ENCODE data around the gene CBFB.

The CBFB gene

GRCh38 chr16:67137605-67138004 lies 108.7 kb downstream of the CBFB start:
- no peak for DNase-seq

- no peak for DNase-seq
Observed at GRCh38 chr16:67141391-67141790, 112.4 kb downstream of the CBFB start.

- DNase-seq, result no peak
Observed at GRCh38 chr16:67142342-67142741, 113.4 kb downstream of the CBFB start.

GRCh38 chr16:67144943-67145342 lies 116.0 kb downstream of the CBFB start:
- DNase-seq, result no peak

- DNase-seq, result no peak
Observed at GRCh38 chr16:67145746-67146145, 116.8 kb downstream of the CBFB start.

GRCh38 chr16:67146523-67147357 lies 117.8 kb downstream of the CBFB start:
- peak in 1 of 14 donors; percentile 17 for DNase-seq

GRCh38 chr16:67147437-67148140 lies 118.6 kb downstream of the CBFB start:
- DNase-seq, result peak in 1 of 14 donors; percentile 45

GRCh38 chr16:67148221-67148620 lies 119.3 kb downstream of the CBFB start:
- no peak for DNase-seq

GRCh38 chr16:67148656-67149275 lies 119.8 kb downstream of the CBFB start:
- no peak for DNase-seq

GRCh38 chr16:67149276-67150046 lies 120.5 kb downstream of the CBFB start:
- no peak for DNase-seq

GRCh38 chr16:67150047-67150832 lies 121.3 kb downstream of the CBFB start:
- peak in 1 of 14 donors; percentile 74 for DNase-seq

Measured in C1 segment of cervical spinal cord (tissue), 14 donors.